ENCODE data around the gene SPCS3.
A peak's percentile ranks its signal among the peaks of the same experiment; 100 is the strongest.
"Not testable (repeated sequence)": the region's sequence is repeated elsewhere in the genome, so short reads cannot be mapped to it uniquely, and the experiment has no call there.

The SPCS3 gene

GRCh38 chr4:176277162-176277904, 42.4 kb upstream of the SPCS3 start:
- peak overlapping the region; percentile 6 for H3K4me3 ChIP-seq (ENCODE audit: low read depth, low read length)
- TF ChIP-seq CTCF (IDR thresholded peaks at IDR 0.05; ENCODE audit: borderline replicate concordance, insufficient read depth, low read depth, low read length), result peak; percentile 47; the same call in 1 of the 2 replicates

GRCh38 chr4:176279560-176279959, 40.2 kb upstream of the SPCS3 start:
- not testable (repeated sequence) for H3K4me3 ChIP-seq (ENCODE audit: low read depth, low read length)

- no peak overlapping the region for H3K4me3 ChIP-seq (ENCODE audit: low read depth, low read length)
- no peak for TF ChIP-seq CTCF (IDR thresholded peaks at IDR 0.05; ENCODE audit: borderline replicate concordance, insufficient read depth, low read depth, low read length)
Measured at GRCh38 chr4:176286728-176287127, 33.0 kb upstream of the SPCS3 start.

GRCh38 chr4:176287546-176287945, 32.2 kb upstream of the SPCS3 start:
- no peak overlapping the region for H3K4me3 ChIP-seq (ENCODE audit: low read depth, low read length)
- no peak for TF ChIP-seq CTCF (IDR thresholded peaks at IDR 0.05; ENCODE audit: borderline replicate concordance, insufficient read depth, low read depth, low read length)

GRCh38 chr4:176288020-176288419, 31.7 kb upstream of the SPCS3 start:
- no peak for TF ChIP-seq CTCF (IDR thresholded peaks at IDR 0.05; ENCODE audit: borderline replicate concordance, insufficient read depth, low read depth, low read length)
- H3K4me3 ChIP-seq (ENCODE audit: low read depth, low read length), result no peak overlapping the region

- no peak for TF ChIP-seq CTCF (IDR thresholded peaks at IDR 0.05; ENCODE audit: borderline replicate concordance, insufficient read depth, low read depth, low read length)
- H3K4me3 ChIP-seq (ENCODE audit: low read depth, low read length), result no peak overlapping the region
Measured at GRCh38 chr4:176289561-176289960, 30.2 kb upstream of the SPCS3 start.

GRCh38 chr4:176290520-176290919, 29.2 kb upstream of the SPCS3 start:
- no peak overlapping the region for H3K4me3 ChIP-seq (ENCODE audit: low read depth, low read length)
- no peak for TF ChIP-seq CTCF (IDR thresholded peaks at IDR 0.05; ENCODE audit: borderline replicate concordance, insufficient read depth, low read depth, low read length)

All from GM12875 (cell line).